HG03575 (cell line): ENCODE results near the gene CYREN.

ENCODE experiments used
- ATAC-seq: cut with Tn5 transposase; IDR thresholded peaks from one replicate; pipeline ENCODE4 v1.9.1; 2021; ENCODE audit not compliant: unreplicated experiment, insufficient number of reproducible peaks, low FRiP score; ENCODE audit errors: extremely low read depth

The CYREN gene

GRCh38 chr7:135164357-135165061, 6.0 kb downstream of the CYREN start:
- no peak for ATAC-seq

- ATAC-seq = no peak
These were observed 8.0 kb downstream of the CYREN start for GRCh38 chr7:135162382-135163001.

DNA sequence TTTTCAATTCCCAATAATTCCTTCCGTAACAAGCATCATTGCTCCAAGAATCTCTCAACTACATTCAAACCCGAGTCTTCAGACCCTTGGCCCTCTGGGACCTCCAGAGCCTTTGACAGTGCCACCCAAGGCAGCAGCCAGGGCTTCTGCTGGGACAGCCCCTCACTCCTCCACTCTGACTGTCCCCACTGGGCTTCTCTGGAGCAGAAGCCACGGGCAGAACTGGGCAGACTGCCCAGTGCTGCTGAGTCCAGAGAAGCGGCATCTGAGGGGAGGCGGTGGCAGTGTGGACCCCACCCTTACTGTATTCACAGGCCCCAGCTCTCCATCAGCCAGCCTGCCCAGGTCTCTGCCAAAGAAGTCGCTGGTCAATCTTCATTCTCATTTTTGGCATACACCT, 8.8 kb downstream of the CYREN start:
- ATAC-seq = no peak

DNA sequence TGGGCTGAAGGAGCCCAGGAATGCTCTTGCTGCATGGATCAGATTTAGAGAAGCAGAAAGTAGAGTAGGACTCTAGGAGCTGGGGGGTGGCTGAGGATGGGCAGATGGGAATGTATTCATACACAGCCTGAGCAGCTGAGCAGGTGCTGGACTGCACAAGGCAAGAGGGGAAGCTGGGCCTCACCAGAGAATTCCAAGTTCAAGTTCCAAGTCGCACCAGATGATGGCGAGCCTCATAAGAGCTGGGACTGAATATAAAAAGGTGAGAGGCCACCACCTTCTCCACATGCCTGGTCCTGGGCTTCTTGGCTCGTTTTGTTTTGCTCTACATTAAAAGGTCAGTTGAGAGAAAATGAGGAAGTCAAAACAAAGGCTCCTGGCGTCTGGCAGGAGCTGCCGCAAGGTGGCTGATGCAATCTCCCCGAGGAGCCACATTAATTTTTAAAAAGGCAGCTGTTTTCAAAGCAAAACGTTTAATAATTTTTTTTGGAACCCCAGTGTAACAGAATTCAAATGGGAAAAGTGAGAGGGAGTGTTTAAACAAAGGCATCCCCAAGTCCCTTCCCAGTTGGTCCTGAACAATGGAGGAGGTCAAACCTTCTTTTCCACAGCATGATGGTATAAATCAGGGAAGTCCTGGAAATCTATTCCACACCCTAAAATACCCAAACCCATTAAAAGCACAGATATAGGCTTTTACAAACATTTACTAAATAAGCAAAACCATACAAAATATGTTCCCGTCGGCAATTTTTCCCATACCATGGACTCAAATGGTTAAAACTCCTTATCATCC, 9.5 kb downstream of the CYREN start:
- no peak for ATAC-seq

GRCh38 chr7:135160098-135160857, 10.2 kb downstream of the CYREN start:
- ATAC-seq = no peak

- no peak for ATAC-seq
These were observed 11.0 kb downstream of the CYREN start for GRCh38 chr7:135159359-135160085.

GRCh38 chr7:135158874-135159273, 11.6 kb downstream of the CYREN start:
- no peak for ATAC-seq

GRCh38 chr7:135158141-135158655, 12.3 kb downstream of the CYREN start:
- ATAC-seq = no peak

- ATAC-seq = no peak
These were observed 14.2 kb downstream of the CYREN start for GRCh38 chr7:135156290-135156689.

- ATAC-seq = no peak
These were observed 15.8 kb downstream of the CYREN start for GRCh38 chr7:135154734-135155133.

DNA sequence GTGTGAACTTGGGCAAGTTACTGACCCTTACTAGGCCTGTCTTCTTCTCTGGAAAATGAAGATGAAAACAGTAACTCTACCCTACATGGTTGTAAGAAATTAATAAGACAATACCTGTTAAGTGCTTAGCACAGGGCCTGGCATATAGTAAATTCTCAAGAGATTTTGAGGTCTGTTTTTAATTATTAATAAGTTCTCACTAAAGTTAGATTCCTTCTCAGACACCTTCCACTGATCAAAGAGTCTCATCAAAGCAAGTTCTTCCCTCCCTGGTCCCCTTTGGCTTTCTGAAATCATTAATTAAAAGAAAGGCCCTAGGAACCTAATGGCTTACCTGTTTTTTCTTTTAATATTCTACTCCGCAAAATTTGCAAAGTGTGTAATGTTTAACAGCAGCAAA, 18.1 kb downstream of the CYREN start:
- ATAC-seq = no peak

GRCh38 chr7:135151533-135151932, 19.0 kb downstream of the CYREN start:
- no peak for ATAC-seq

DNA sequence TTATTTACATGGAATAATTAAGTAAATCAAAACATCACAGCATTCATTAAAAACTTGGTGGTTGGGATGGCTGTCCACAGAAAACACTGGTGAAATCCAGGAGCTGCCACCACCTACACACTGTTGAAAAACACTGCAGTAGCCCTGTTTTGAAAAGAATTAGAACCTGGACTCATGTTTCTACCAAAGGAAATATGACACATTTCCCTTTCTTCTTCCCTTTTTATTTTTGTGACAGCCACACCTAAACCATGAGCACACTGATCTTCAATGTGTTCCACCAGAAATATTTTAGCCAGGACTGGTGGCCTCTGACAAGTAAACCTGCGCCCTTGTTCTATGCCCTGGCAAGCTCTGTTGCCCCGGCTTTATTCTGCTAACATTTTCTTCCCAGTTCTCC, 19.4 kb downstream of the CYREN start:
- no peak for ATAC-seq

DNA sequence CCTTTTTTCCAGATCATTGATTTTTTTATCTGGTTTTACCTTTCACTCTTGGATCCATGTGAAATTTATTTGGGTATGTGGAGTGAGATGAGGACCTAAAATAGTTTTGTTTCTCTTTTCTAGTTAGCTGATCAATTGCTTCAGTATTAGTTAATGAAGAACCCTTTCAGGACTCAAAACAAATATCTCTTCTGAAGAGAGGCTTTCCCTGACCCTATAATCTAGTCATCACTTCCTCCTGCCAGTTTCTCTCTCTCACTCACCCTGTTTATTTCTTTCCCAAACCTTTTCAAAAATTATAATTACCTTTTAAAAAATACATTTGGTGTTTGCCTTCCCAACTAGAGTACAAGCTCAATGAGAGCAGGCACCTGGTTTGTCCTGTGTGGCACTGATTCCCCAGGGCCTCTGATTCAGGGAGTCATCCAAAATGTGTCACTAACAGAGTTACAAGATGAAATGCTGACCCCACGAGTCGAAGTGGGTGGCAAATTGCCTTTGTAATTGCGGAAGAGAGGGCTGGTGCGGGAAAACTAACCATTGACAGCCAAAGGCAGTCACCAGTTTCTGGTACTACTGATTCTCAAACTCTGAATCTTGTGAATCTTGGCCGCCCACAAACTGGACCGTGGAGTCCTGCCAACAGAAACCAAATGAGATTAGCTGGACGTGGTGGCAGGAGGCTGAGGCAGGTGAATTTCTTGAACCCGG, 20.3 kb downstream of the CYREN start:
- ATAC-seq = no peak

DNA sequence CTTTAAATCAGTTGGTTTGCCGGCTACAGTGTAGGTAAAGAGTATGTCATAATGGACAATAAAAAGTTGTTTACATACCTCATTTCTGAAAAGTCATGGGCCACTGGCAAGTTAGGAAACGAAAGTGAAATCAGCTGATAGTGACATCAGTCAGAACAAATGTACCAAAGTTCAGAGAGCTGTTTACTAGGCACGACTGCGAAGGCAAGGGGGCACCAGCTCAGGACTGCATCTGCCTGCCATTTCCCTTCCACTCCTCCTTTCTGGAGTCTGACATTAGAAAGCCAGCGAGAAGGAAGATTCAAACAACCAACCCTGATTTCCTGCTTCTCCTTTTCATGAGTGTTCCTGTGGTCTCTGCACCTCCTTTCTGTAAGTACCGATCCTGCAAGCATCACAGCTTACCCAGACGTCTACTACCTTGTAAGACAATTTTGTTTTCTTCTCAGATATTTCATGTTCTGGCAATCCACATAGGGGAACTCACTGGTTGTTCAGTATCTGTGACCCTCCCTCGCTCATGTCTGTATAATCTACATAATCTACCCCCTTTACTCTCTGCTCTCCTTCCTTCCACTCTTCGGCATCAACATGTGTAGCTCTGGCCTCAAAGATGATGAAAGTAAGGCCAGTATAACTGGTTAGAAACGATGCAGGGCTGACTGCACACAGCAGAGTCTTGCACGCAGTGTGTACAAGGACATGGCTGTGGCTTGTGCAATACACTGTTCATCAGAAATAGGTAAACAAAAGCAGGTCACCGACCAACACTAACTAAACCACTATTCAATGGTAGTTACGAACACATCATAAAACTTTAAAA, 22.4 kb downstream of the CYREN start, which contains the start of gene TMEM140:
Gene TMEM140 (plus strand): TSS at position 174 of the 823 bp plus-strand sequence. CDS start 16,370 bp downstream, outside the sequence.
- peak; percentile 53 for ATAC-seq

DNA sequence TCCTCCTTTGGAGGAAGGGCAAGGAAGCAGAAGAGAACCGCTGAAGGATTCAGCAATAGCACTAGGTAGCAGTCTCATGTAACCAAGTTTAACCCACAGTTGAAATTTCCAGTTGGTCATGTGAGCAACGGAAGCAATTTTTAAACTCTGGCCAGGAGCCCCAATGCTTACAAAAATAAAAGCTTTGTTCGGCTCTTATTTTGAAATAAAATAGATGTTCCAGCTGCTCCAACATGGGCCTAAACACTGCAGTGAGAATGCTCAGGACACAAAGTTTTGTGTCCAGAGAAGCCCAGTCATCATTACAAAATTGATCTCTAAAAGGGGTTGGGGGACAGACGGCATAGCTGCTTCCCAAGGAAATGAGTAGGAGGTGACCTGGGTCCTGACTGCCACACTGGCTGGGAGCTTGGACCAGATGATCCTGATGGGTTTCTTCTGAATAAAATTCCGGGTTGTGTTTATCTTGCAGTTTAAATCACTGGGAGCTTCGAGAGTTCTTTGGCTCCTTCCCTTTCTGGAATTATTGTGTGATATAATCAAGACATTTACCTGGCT, 23.1 kb downstream of the CYREN start:
- ATAC-seq = no peak
